Activated T-helper 17 cell treated with anti-CD3 and anti-CD28 coated beads, Interleukin-2, amount 50 U/mL, for 72 hours (primary cell): ENCODE measurements around the gene TNP2. TPM values are rescaled to one million over a fixed set of nuclear protein-coding genes. Genes with fewer than 3 reads are reported as not detected.
A peak's percentile ranks its signal among the peaks of the same experiment; 100 is the strongest.

ENCODE experiments used
- ATAC-seq: fragments of 150-1000 bp; cut with Tn5 transposase; replicated peaks from 2 replicates; pipeline ENCODE4 v1.10.0; 2021; ENCODE audit warnings: mild to moderate bottlenecking, moderate library complexity
- H3K27ac Mint-ChIP-seq: one replicate; pipeline ENCODE4 v1.8.0; 2022; ENCODE audit warnings: mixed read lengths
- H3K27me3 Mint-ChIP-seq: one replicate; pipeline ENCODE4 v1.8.0; 2022; ENCODE audit warnings: mixed read lengths
- H3K36me3 Mint-ChIP-seq: one replicate; pipeline ENCODE4 v1.8.0; 2022; ENCODE audit warnings: low read depth, mild to moderate bottlenecking, mixed read lengths
- H3K4me1 Mint-ChIP-seq: one replicate; pipeline ENCODE4 v1.8.0; 2022; ENCODE audit warnings: mixed read lengths
- H3K4me3 Mint-ChIP-seq: one replicate; pipeline ENCODE4 v1.8.0; 2022; ENCODE audit warnings: mild to moderate bottlenecking, mixed read lengths
- H3K9me3 Mint-ChIP-seq: one replicate; pipeline ENCODE4 v1.8.0; 2022; ENCODE audit warnings: mixed read lengths
- total RNA-seq, 2 donors: library from RNA; stranded (reverse); gene quantifications; one replicate each; pipeline ENCODE4 v1.2.3, GENCODE V29; 2022

TNP2 gene
- not detected for total RNA-seq

- Mint-ChIP-seq H3K4me3 (no peak within 1 kb of the TSS), H3K9me3 (no peaks in the 10 kb centered on the region), H3K4me1 (peaks cover 4% of the 10 kb centered on the region), H3K36me3 (no peaks in the 10 kb centered on the region), H3K27me3 (no peaks in the 10 kb centered on the region), H3K27ac (no peak within 1 kb of the TSS)
- ATAC-seq: no peak
These were observed at the start of gene TNP2 for GRCh38 chr16:11268921-11269375. Gene TNP2, minus strand, starts transcription at chr16:11269325. Its CDS starts 63 bp downstream, at chr16:11269262.

GRCh38 chr16:11318817-11319216 is 49.7 kb upstream of the TNP2 start:
- Mint-ChIP-seq H3K27me3 (no peaks in the 10 kb centered on the region), H3K4me3 (no peak overlapping the region), H3K36me3 (no peaks in the 10 kb centered on the region), H3K9me3 (no peaks in the 10 kb centered on the region), H3K4me1 (peaks cover 5% of the 10 kb centered on the region), H3K27ac (peak overlapping the region; percentile 1)
- no peak for ATAC-seq

- H3K4me1 Mint-ChIP-seq: peaks cover 13% of the 10 kb centered on the region
- H3K4me3 Mint-ChIP-seq: no peak overlapping the region
- no peak for ATAC-seq
- no peaks in the 10 kb centered on the region for H3K36me3 Mint-ChIP-seq
- H3K27me3 Mint-ChIP-seq: no peaks in the 10 kb centered on the region
- no peak overlapping the region for H3K27ac Mint-ChIP-seq
- H3K9me3 Mint-ChIP-seq: no peaks in the 10 kb centered on the region
These were observed 47.3 kb upstream of the TNP2 start for GRCh38 chr16:11316331-11317015.

GRCh38 chr16:11315510-11315909 is 46.4 kb upstream of the TNP2 start:
- Mint-ChIP-seq H3K4me3 (no peak overlapping the region), H3K27me3 (no peaks in the 10 kb centered on the region), H3K27ac (no peak overlapping the region), H3K9me3 (no peaks in the 10 kb centered on the region), H3K36me3 (no peaks in the 10 kb centered on the region), H3K4me1 (peaks cover 13% of the 10 kb centered on the region)
- no peak for ATAC-seq

DNA sequence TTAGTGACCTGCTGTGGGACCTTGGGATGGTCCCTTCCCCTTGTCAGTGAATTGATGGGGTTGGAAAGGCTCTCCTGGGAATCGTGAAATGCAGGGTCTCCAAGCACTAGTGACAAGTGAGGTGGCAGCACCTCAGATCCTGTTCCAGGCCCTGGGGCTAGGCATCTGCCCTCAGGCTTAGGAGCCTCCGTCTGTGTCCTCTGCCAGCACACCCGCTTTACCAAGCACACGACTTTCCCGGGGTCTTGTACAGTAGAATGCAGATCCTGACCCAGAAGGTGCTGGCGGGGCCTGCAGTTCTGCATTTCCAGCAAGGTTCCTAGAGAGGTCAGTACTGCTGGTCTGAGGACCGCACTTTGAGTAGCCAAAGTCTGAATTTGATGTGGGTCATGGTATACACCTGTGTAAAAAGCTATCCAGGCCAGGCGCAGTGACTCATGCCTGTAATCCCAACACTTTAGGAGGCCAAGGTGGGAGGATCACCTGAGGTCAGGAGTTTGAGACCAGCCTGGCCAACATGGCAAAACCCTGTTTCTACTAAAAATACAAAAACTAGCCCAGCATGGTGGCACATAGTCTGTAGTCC is 45.3 kb upstream of the TNP2 start:
- Mint-ChIP-seq H3K27ac (no peak overlapping the region), H3K4me1 (peaks cover 13% of the 10 kb centered on the region)

DNA sequence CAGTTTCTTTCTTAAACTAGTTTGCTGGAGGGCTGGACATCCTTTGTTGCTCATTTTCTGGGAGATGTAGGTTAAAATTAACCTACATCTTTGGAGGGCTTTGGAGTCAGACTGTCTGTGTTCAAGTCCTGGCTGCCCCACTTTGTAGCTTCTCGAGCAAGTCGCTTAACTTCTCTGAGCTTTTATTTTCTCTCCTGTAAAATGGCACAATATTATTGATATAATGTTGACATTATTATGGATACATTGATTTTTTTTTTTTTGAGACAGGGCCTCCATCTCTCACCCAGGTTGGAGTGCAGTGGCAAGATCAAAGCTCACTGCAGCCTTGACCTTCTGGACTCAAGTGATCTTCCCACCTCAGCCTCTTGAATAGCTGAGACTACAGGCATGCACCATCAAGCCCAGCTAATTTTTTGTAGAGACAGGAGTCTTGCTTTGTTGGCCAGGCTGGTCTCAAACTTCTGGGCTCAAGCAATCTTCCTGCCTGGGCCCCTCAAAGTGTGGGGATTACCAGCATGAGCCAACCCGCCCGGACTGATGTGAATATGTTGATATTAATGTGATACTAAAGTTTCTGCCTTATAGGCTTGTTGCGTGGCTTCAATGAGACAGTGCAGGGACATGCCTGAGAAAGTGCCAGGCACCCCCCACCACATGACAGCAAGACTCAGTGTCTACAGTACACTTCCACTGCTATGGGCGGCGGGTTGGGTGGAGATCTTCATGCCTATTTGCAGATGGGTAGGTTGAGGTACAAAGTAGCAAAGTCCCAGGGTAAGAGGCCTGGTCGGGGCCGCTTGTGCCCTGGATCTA is 44.6 kb upstream of the TNP2 start:
- ATAC-seq: no peak
- H3K9me3 Mint-ChIP-seq: no peaks in the 10 kb centered on the region
- no peaks in the 10 kb centered on the region for H3K27me3 Mint-ChIP-seq
- H3K27ac Mint-ChIP-seq: peak overlapping the region; percentile 82
- no peak overlapping the region for H3K4me3 Mint-ChIP-seq
- H3K36me3 Mint-ChIP-seq: no peaks in the 10 kb centered on the region
- peaks cover 10% of the 10 kb centered on the region for H3K4me1 Mint-ChIP-seq

More for the DNA sequence above, 45.3 kb upstream of the TNP2 start:
- Mint-ChIP-seq H3K36me3 (no peaks in the 10 kb centered on the region), H3K4me3 (no peak overlapping the region), H3K9me3 (no peaks in the 10 kb centered on the region), H3K27me3 (no peaks in the 10 kb centered on the region)
- no peak for ATAC-seq

- Mint-ChIP-seq H3K9me3 (no peaks in the 10 kb centered on the region), H3K27me3 (no peaks in the 10 kb centered on the region), H3K27ac (peak overlapping the region; percentile 82), H3K4me3 (no peak overlapping the region), H3K4me1 (peaks cover 7% of the 10 kb centered on the region), H3K36me3 (no peaks in the 10 kb centered on the region)
- ATAC-seq: no peak
These were observed 43.8 kb upstream of the TNP2 start for GRCh38 chr16:11312718-11313492.

DNA sequence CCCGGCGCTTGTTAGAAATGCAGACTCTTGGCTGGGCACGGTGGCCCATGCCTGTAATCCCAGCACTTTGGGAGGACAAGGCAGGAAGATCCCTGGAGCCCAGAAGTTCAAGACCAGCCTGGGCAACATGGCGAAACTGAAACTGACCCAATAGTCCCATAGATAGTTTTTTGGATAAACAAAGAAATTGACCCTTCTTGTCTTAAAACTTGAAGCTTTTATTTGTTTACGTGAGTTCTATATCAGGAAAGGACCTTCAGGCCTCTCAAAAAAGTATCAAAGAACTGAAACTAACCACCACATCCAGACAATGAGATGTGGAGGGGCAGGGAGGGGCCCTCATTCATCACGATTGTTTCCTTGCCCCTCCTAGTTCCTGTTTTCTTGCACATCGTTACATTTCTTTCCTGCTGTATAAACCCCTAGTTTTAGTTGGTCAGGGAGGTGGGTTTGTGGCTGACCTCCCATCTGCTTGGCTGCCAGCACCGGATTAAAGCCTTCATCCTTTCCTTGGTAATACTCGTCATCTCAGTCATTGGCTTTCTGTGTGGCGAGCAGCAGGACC is 42.0 kb upstream of the TNP2 start:
- Mint-ChIP-seq H3K27me3 (no peaks in the 10 kb centered on the region), H3K4me3 (peak overlapping the region; percentile 29), H3K36me3 (no peaks in the 10 kb centered on the region), H3K9me3 (no peaks in the 10 kb centered on the region), H3K4me1 (peaks cover 14% of the 10 kb centered on the region), H3K27ac (peak overlapping the region; percentile 56)
- peak; percentile 20 for ATAC-seq

DNA sequence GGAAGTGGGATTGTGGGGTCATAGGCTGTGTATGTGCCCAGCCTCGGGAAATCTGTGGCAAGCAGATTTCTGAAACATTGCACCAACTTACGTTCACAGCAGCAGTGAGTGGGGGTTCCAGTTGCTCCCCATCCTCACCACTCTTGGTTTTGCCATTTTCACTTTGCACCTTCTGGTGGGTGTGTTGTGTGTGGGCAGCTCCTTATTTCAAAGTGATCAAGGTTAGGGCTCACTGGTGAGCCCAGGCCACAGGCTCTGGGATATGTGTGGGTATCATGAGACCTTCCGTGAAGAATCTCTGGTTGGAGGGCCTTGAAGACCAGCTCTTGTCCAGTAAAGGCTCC is 41.5 kb upstream of the TNP2 start:
- no peaks in the 10 kb centered on the region for H3K36me3 Mint-ChIP-seq
- no peaks in the 10 kb centered on the region for H3K9me3 Mint-ChIP-seq
- ATAC-seq: no peak
- peaks cover 14% of the 10 kb centered on the region for H3K4me1 Mint-ChIP-seq
- no peaks in the 10 kb centered on the region for H3K27me3 Mint-ChIP-seq
- peak overlapping the region; percentile 56 for H3K27ac Mint-ChIP-seq
- peak overlapping the region; percentile 29 for H3K4me3 Mint-ChIP-seq

DNA sequence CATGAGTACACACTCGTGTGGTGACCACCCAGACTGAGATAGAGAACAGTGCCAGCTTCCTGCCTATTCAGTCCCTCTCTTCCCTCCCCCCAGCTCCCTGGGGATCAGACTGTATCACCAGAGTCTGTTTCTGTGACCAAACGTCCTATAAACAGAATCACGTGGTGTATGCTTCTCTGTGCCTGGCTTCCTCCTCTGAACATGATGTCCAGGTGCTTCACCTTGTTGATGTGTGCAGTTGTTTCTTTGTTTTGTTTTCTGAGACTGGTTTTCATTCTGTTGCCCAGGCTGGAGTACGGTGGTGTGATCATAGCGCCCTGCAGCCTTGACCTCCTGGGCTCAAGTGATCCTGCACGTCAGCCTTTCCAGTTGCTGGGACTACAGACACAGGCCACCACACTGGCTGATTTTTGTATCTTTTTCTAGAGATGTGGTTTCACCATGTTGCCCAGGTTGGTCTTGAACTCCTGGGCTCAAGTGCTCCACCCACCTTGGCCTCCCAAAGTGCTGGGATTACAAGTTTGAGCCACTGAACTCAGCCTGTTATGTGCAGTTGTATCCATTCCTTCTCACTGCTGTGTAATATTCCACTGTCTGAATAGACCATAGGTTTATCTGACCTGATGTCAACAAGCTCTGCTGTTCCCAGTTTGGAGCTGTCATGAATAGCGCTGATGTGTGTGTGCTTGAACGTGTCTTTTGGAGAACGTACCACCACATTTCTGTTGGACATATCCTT is 40.9 kb upstream of the TNP2 start:
- H3K4me1 Mint-ChIP-seq: peaks cover 14% of the 10 kb centered on the region
- no peaks in the 10 kb centered on the region for H3K36me3 Mint-ChIP-seq
- no peak for ATAC-seq
- no peak overlapping the region for H3K4me3 Mint-ChIP-seq
- no peaks in the 10 kb centered on the region for H3K27me3 Mint-ChIP-seq
- H3K9me3 Mint-ChIP-seq: no peaks in the 10 kb centered on the region
- H3K27ac Mint-ChIP-seq: peak overlapping the region; percentile 56

DNA sequence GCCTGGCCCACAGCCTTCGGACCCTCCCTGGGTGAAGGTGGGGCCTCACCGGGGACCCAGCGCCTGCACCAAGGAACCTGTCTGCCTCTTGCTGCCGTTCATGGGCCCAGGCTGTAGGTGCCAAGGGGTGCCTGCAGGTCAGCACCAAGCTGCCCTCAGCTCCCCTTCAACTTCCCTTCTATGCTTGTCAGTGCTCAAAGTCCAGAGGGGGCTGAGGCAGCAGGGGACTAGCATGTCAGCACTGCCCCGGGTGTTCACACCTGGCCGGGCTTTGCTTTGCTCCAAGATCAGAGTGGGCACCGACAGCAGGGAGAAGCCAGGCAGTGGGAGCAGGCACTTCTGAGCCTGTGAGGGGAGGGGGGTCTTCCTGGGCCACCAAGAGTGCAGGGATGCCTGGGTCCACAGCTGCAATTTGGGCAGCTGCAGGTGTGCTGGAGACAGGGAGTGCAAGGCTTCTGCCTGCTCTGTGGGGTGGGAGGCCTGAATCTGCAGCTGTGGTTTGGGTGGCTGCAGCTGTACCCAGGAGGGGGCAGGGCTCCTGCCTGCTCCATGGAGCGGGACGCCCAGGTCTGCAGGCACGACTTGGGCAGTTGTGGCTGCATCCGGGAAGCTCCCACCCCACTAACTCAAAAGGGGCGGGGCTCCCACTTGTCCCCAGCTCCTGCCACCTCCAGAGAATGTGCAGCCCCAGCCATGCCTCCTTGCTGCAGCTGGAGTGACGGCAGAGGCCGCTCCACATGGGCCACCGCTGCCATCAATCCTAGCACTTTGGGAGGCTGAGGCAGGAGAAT is 39.6 kb upstream of the TNP2 start:
- H3K9me3 Mint-ChIP-seq: no peaks in the 10 kb centered on the region
- ATAC-seq: no peak
- H3K4me3 Mint-ChIP-seq: no peak overlapping the region
- H3K36me3 Mint-ChIP-seq: no peaks in the 10 kb centered on the region
- H3K4me1 Mint-ChIP-seq: peaks cover 14% of the 10 kb centered on the region
- no peaks in the 10 kb centered on the region for H3K27me3 Mint-ChIP-seq
- H3K27ac Mint-ChIP-seq: no peak overlapping the region

DNA sequence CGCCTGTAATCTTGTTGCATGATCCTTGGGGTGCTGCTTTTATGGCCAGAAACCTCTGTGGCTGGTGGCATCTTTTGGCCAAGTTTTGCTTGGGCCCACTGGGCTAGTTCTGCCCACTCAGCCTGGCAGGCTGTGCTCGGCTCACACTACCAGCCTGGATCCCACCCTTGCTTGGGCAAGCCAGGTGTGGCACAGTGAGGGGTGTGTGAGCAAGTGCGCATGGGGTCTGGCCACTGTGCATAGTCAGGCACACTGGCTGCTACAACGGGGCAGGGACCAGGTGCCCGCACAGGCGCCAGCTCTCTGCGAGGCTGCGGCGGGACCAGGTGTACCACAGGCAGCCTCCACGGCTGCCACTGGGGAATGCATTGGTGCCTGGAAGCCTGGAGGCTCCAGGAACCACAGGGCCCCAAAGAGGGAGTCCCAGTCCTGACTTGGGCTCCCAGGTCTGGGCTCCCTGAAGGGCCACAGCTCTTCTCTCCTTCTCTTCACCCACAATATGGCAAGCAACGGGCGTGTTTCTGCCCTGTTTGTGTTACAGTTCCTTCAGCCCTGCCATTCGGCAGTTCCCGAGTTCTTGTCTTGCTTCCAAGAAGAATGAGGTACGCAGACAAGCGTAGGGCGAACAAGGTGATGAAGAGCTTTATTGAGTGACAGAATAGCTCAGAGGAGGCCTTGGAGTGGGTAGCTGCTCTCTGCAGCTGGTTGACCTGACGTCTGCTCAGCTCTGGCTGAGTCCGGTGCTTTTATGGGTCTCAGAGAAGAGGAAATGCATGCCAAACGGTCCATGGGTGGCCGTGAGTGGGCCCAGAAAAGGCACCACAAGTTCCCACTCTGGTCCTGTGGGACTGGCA is 38.7 kb upstream of the TNP2 start:
- no peak for ATAC-seq
- H3K27ac Mint-ChIP-seq: no peak overlapping the region
- H3K4me1 Mint-ChIP-seq: peaks cover 10% of the 10 kb centered on the region
- no peaks in the 10 kb centered on the region for H3K36me3 Mint-ChIP-seq
- no peaks in the 10 kb centered on the region for H3K27me3 Mint-ChIP-seq
- no peak overlapping the region for H3K4me3 Mint-ChIP-seq
- H3K9me3 Mint-ChIP-seq: no peaks in the 10 kb centered on the region
